ENCODE measurements around the gene UGT1A10.

The UGT1A10 gene

DNA sequence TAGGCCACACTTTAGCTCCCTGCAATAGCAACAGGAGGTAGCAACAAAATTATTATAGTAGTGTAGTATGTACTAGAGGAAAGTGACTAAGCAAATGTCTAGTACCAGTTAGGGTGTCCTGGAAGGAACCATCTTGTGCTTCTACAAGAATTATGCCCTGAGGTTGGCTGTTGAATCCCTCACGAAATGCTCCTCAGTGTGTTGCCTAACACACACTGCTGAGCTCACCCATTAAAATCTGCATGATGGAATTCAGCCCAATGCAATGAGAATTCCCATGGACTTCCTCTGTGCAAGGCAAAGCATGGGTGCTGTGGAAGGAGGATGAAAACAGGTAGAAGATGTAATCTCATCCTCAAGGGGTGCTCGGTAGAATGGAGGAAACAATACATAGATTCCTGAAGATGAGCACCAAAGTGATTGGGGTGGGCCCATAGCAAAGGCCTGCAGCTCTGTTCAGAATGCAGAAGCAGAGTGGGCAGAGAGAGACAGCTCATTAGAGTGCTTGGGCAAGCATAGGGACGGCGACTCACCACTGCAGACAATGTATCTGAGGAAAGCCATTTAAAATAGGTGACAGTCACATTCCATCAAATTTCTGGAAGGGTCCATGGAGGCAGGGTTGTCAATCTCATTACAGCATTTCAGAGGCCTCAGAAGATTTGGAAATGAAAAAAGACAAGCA is 44.3 kb downstream of the UGT1A10 start:
- Histone ChIP-seq H3K36me3 (ENCODE audit: low read depth) (no peaks in the 10 kb centered on the region), H3K27me3 (ENCODE audit: insufficient read depth, poor library complexity, severe bottlenecking) (no peaks in the 10 kb centered on the region), H3K4me1 (ENCODE audit: insufficient read depth, poor library complexity, severe bottlenecking) (no peaks in the 10 kb centered on the region), H3K27ac (ENCODE audit: poor library complexity, severe bottlenecking) (no peak overlapping the region), H3K4me3 (ENCODE audit: severe bottlenecking) (no peak overlapping the region), H3K9me3 (ENCODE audit: severe bottlenecking) (no peaks in the 10 kb centered on the region)
- ATAC-seq (ENCODE audit: low read depth) (no peak), DNase-seq (ENCODE audit: low spot score) (no peak)
- TF ChIP-seq CTCF (IDR thresholded peaks at IDR 0.05; ENCODE audit: poor library complexity, severe bottlenecking): no peak

DNA sequence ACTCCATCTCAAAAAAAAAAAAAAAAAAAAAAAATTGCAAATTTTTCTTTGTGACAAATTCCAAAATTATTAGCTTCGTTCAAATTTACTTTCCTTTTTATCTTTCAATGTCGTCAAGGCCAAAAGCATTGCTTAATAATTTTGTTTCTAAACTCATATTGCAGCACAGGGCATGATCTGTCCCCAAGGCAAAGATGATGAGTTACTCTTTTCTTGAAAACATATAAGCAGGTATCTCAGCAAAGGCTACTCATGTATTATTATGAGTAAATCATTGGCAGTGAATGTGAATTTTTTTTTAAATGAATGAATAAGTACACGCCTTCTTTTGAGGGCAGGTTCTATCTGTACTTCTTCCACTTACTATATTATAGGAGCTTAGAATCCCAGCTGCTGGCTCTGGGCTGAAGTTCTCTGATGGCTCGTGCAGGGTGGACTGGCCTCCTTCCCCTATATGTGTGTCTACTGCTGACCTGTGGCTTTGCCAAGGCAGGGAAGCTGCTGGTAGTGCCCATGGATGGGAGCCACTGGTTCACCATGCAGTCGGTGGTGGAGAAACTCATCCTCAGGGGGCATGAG is 45.4 kb downstream of the UGT1A10 start, which contains the start of gene UGT1A7:
Gene UGT1A7 (plus strand): TSS at position 381 of the 579 bp plus-strand sequence. CDS start 37 bp downstream, at position 418.
- Histone ChIP-seq H3K27ac (ENCODE audit: poor library complexity, severe bottlenecking) (no peak within 1 kb of the TSS), H3K27me3 (ENCODE audit: insufficient read depth, poor library complexity, severe bottlenecking) (no peaks in the 10 kb centered on the region), H3K9me3 (ENCODE audit: severe bottlenecking) (no peaks in the 10 kb centered on the region), H3K4me1 (ENCODE audit: insufficient read depth, poor library complexity, severe bottlenecking) (no peaks in the 10 kb centered on the region), H3K36me3 (ENCODE audit: low read depth) (no peaks in the 10 kb centered on the region), H3K4me3 (ENCODE audit: severe bottlenecking) (no peak within 1 kb of the TSS)
- no peak for DNase-seq (ENCODE audit: low spot score)
- TF ChIP-seq CTCF (IDR thresholded peaks at IDR 0.05; ENCODE audit: poor library complexity, severe bottlenecking): no peak
- no peak for ATAC-seq (ENCODE audit: low read depth)

DNA sequence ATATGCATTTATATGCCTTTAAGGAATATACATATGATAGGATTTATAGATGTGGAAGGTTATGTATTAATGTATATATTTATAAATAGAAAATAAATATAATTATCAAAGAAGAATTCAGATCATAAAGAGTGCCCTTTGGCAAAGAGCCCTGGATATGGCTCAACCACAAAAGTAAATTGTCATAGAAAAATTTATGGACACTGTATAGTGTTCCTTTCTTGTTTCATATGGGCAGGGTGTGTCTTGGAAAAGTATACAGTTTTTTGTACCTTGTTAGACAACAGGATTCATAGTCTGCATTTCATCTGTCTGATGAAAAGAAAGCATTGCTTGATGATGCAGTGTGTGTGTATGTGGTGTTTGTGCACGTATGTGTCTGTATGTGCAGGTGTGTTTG is 48.4 kb downstream of the UGT1A10 start:
- H3K9me3 ChIP-seq (ENCODE audit: severe bottlenecking): no peaks in the 10 kb centered on the region
- H3K27ac ChIP-seq (ENCODE audit: poor library complexity, severe bottlenecking): no peak overlapping the region
- no peak overlapping the region for H3K4me3 ChIP-seq (ENCODE audit: severe bottlenecking)
- H3K4me1 ChIP-seq (ENCODE audit: insufficient read depth, poor library complexity, severe bottlenecking): peaks cover under 1% of the 10 kb centered on the region
- no peak for ATAC-seq (ENCODE audit: low read depth)
- H3K27me3 ChIP-seq (ENCODE audit: insufficient read depth, poor library complexity, severe bottlenecking): no peaks in the 10 kb centered on the region
- no peak for TF ChIP-seq CTCF (IDR thresholded peaks at IDR 0.05; ENCODE audit: poor library complexity, severe bottlenecking)
- no peak for DNase-seq (ENCODE audit: low spot score)
- no peaks in the 10 kb centered on the region for H3K36me3 ChIP-seq (ENCODE audit: low read depth)

- ATAC-seq (ENCODE audit: low read depth) (no peak), DNase-seq (ENCODE audit: low spot score) (no peak)
- peaks cover 19% of the 10 kb centered on the region for H3K4me1 ChIP-seq (ENCODE audit: insufficient read depth, poor library complexity, severe bottlenecking)
- H3K27ac ChIP-seq (ENCODE audit: poor library complexity, severe bottlenecking): no peak overlapping the region
- H3K27me3 ChIP-seq (ENCODE audit: insufficient read depth, poor library complexity, severe bottlenecking): no peaks in the 10 kb centered on the region
- no peak overlapping the region for H3K4me3 ChIP-seq (ENCODE audit: severe bottlenecking)
- no peaks in the 10 kb centered on the region for H3K36me3 ChIP-seq (ENCODE audit: low read depth)
- no peak for TF ChIP-seq CTCF (IDR thresholded peaks at IDR 0.05; ENCODE audit: poor library complexity, severe bottlenecking)
- H3K9me3 ChIP-seq (ENCODE audit: severe bottlenecking): no peaks in the 10 kb centered on the region
Observed at GRCh38 chr2:233686928-233687327, 50.7 kb downstream of the UGT1A10 start.

DNA sequence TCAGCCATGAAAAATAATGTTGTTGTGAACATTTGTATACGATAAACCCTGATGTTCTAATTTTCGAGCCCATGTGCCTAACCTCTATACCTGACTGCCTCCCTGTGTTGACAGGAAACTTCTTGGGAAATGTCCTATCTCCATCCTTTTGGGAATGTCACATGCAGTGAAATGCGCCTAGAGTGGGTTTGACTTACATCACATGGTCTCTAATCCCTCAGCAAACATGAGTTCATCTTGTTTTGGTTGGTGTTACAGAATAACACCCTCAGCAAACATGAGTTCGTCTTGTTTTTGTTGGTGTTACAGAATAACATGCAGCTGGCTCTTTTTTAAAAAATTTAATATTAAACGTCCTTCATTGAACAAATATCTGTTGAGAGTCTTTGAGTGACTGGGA is 52.1 kb downstream of the UGT1A10 start:
- no peaks in the 10 kb centered on the region for H3K27me3 ChIP-seq (ENCODE audit: insufficient read depth, poor library complexity, severe bottlenecking)
- peaks cover 25% of the 10 kb centered on the region for H3K4me1 ChIP-seq (ENCODE audit: insufficient read depth, poor library complexity, severe bottlenecking)
- no peaks in the 10 kb centered on the region for H3K36me3 ChIP-seq (ENCODE audit: low read depth)
- H3K4me3 ChIP-seq (ENCODE audit: severe bottlenecking): no peak overlapping the region
- no peak for ATAC-seq (ENCODE audit: low read depth)
- no peak overlapping the region for H3K27ac ChIP-seq (ENCODE audit: poor library complexity, severe bottlenecking)
- TF ChIP-seq CTCF (IDR thresholded peaks at IDR 0.05; ENCODE audit: poor library complexity, severe bottlenecking): no peak
- H3K9me3 ChIP-seq (ENCODE audit: severe bottlenecking): no peaks in the 10 kb centered on the region
- no peak for DNase-seq (ENCODE audit: low spot score)
